HL-60 (cell line): Measurements from ENCODE around the gene MCOLN1.

Experiments used
- DNase-seq, 2 experiments: peaks; one replicate each; pipeline ENCODE4 v3.0.0-alpha.2; 2010 to 2020; ENCODE audit warnings: low read depth in 1 of 2, low spot score in 1 of 2
- H3K27ac ChIP-seq: fragments of 250-450 bp; sonication (Bioruptor Pico); replicated peaks from 2 replicates; pipeline ENCODE4 v1.5.1; 2020; ENCODE audit warnings: mild to moderate bottlenecking, moderate library complexity
- H3K27me3 ChIP-seq: fragments of 250-450 bp; sonication (Bioruptor Pico); 2 replicates; pipeline ENCODE4 v1.5.1; 2021; ENCODE audit warnings: mild to moderate bottlenecking, moderate library complexity; ENCODE audit not compliant: insufficient read depth, poor library complexity, severe bottlenecking
- H3K4me3 ChIP-seq: replicated peaks from 2 replicates; pipeline ENCODE4 v1.5.1; 2011; ENCODE audit warnings: mild to moderate bottlenecking, control low read depth, low read length; ENCODE audit not compliant: insufficient read depth
- GABPA ChIP-seq: IDR thresholded peaks from 2 replicates; pipeline ENCODE4 v1.6.1; 2012; ENCODE audit warnings: low read depth
- POLR2AphosphoS5 ChIP-seq: IDR thresholded peaks from 2 replicates; pipeline ENCODE4 v1.6.1; 2012; ENCODE audit warnings: low read depth
- SPI1 ChIP-seq: IDR thresholded peaks from 2 replicates; pipeline ENCODE4 v1.6.1; 2012; ENCODE audit warnings: low read depth, mild to moderate bottlenecking, borderline replicate concordance
- TF ChIP-seq, protein P1 (sequence below): IDR thresholded peaks from 2 replicates; pipeline ENCODE4 v1.6.1; 2012; ENCODE audit warnings: low read depth; ENCODE audit not compliant: insufficient replicate concordance
- TF ChIP-seq, protein P2 (sequence below): IDR thresholded peaks from one replicate; pipeline ENCODE4 v1.5.1; 2011; ENCODE audit warnings: low read length, control low read depth, inconsistent platforms; ENCODE audit not compliant: insufficient read depth

The MCOLN1 gene

GRCh38 chr19:7550169-7550770 lies 27.8 kb downstream of the MCOLN1 start:
- TF ChIP-seq, protein P1, sequence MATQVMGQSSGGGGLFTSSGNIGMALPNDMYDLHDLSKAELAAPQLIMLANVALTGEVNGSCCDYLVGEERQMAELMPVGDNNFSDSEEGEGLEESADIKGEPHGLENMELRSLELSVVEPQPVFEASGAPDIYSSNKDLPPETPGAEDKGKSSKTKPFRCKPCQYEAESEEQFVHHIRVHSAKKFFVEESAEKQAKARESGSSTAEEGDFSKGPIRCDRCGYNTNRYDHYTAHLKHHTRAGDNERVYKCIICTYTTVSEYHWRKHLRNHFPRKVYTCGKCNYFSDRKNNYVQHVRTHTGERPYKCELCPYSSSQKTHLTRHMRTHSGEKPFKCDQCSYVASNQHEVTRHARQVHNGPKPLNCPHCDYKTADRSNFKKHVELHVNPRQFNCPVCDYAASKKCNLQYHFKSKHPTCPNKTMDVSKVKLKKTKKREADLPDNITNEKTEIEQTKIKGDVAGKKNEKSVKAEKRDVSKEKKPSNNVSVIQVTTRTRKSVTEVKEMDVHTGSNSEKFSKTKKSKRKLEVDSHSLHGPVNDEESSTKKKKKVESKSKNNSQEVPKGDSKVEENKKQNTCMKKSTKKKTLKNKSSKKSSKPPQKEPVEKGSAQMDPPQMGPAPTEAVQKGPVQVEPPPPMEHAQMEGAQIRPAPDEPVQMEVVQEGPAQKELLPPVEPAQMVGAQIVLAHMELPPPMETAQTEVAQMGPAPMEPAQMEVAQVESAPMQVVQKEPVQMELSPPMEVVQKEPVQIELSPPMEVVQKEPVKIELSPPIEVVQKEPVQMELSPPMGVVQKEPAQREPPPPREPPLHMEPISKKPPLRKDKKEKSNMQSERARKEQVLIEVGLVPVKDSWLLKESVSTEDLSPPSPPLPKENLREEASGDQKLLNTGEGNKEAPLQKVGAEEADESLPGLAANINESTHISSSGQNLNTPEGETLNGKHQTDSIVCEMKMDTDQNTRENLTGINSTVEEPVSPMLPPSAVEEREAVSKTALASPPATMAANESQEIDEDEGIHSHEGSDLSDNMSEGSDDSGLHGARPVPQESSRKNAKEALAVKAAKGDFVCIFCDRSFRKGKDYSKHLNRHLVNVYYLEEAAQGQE = no peak
- TF ChIP-seq POLR2AphosphoS5 (no peak), SPI1 (no peak), GABPA (no peak)
- TF ChIP-seq, protein P2, sequence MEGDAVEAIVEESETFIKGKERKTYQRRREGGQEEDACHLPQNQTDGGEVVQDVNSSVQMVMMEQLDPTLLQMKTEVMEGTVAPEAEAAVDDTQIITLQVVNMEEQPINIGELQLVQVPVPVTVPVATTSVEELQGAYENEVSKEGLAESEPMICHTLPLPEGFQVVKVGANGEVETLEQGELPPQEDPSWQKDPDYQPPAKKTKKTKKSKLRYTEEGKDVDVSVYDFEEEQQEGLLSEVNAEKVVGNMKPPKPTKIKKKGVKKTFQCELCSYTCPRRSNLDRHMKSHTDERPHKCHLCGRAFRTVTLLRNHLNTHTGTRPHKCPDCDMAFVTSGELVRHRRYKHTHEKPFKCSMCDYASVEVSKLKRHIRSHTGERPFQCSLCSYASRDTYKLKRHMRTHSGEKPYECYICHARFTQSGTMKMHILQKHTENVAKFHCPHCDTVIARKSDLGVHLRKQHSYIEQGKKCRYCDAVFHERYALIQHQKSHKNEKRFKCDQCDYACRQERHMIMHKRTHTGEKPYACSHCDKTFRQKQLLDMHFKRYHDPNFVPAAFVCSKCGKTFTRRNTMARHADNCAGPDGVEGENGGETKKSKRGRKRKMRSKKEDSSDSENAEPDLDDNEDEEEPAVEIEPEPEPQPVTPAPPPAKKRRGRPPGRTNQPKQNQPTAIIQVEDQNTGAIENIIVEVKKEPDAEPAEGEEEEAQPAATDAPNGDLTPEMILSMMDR = no peak
- no peak for DNase-seq
- no peak overlapping the region for H3K4me3 ChIP-seq

DNA sequence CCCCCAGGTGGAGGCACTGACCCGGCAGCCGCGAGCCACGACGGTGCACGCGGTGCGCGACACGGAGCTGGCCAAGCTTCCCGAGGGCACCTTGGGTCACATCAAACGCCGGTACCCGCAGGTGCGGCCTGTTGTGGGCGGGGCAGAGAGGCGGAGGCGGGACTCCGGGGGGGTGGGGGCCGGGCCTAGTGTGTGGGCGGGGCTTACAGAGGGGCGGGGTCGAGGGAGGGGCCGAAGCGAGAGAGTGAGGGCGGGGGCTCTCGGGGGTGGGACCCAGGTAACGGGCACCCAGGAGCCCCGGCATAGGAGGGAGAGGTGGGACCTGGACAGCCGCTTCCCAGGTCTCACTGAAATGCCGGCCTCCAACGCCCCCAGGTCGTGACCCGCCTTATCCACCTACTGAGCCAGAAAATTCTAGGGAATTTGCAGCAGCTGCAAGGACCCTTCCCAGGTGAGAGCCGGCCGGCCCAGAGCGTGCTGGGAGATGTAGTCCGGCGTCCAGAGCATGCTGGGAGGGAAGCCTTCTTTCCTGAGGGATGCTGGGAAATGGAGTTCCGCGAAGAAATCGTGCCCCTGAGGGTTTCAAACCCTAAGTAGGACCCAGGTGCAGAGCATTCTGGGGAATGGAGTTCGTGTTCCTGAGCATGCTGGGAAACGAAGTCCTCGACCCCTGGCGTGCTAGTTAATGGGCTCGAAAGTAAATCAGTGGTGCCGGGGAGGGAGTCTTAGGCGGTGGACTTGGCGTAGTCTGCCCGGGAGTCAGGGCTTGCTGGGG lies 28.8 kb downstream of the MCOLN1 start:
- TF ChIP-seq, protein P1 = no peak
- TF ChIP-seq, protein P2 = no peak
- TF ChIP-seq POLR2AphosphoS5 = no peak
- TF ChIP-seq SPI1 = no peak
- no peak for TF ChIP-seq GABPA
- DNase-seq = no peak
- no peak overlapping the region for H3K4me3 ChIP-seq
- H3K27ac ChIP-seq = no peak overlapping the region
- no peaks in the 10 kb centered on the region for H3K27me3 ChIP-seq

More at GRCh38 chr19:7550169-7550770, 27.8 kb downstream of the MCOLN1 start:
- no peak overlapping the region for H3K27ac ChIP-seq
- no peaks in the 10 kb centered on the region for H3K27me3 ChIP-seq

GRCh38 chr19:7552781-7553180 lies 30.4 kb downstream of the MCOLN1 start:
- DNase-seq = no peak
- Histone ChIP-seq H3K4me3 (no peak overlapping the region), H3K27ac (no peak overlapping the region), H3K27me3 (no peaks in the 10 kb centered on the region)
- TF ChIP-seq, protein P2 = no peak
- no peak for TF ChIP-seq SPI1
- no peak for TF ChIP-seq POLR2AphosphoS5
- TF ChIP-seq GABPA = no peak
- TF ChIP-seq, protein P1 = no peak
